WERI-Rb-1 (cell line): ENCODE measurements around the gene SH2D5.
"Not testable (repeated sequence)": the region's sequence is repeated elsewhere in the genome, so short reads cannot be mapped to it uniquely, and the experiment has no call there.

Experiments
- DNase-seq: peaks from one replicate; pipeline ENCODE4 v3.0.0-alpha.2; 2020
- H3K27ac ChIP-seq: fragments of 250-450 bp; sonication (Bioruptor Pico); 2 replicates; pipeline ENCODE4 v1.5.1; 2020; ENCODE audit warnings: mild to moderate bottlenecking, moderate library complexity
- H3K27me3 ChIP-seq: fragments of 250-450 bp; sonication (Bioruptor Pico); 2 replicates; pipeline ENCODE4 v1.5.1; 2021; ENCODE audit warnings: mild to moderate bottlenecking, low read depth, moderate library complexity; ENCODE audit not compliant: insufficient read depth, severe bottlenecking
- H3K36me3 ChIP-seq: fragments of 250-450 bp; sonication (Bioruptor Pico); 2 replicates; pipeline ENCODE4 v1.5.1; 2020; ENCODE audit warnings: mild to moderate bottlenecking, moderate library complexity
- H3K4me3 ChIP-seq: 2 replicates; pipeline ENCODE4 v1.5.1; 2011; ENCODE audit warnings: low read depth, mild to moderate bottlenecking, control low read depth, low read length
- H3K9me3 ChIP-seq: fragments of 250-450 bp; sonication (Bioruptor Pico); 2 replicates; pipeline ENCODE4 v1.5.1; 2021; ENCODE audit warnings: mild to moderate bottlenecking, moderate library complexity; ENCODE audit not compliant: severe bottlenecking
- TF ChIP-seq, protein P1 (sequence below): IDR thresholded peaks from 2 replicates; pipeline ENCODE4 v1.5.1; 2011; ENCODE audit warnings: low read depth, mild to moderate bottlenecking, control low read depth, inconsistent platforms, low read length

The SH2D5 gene

DNA sequence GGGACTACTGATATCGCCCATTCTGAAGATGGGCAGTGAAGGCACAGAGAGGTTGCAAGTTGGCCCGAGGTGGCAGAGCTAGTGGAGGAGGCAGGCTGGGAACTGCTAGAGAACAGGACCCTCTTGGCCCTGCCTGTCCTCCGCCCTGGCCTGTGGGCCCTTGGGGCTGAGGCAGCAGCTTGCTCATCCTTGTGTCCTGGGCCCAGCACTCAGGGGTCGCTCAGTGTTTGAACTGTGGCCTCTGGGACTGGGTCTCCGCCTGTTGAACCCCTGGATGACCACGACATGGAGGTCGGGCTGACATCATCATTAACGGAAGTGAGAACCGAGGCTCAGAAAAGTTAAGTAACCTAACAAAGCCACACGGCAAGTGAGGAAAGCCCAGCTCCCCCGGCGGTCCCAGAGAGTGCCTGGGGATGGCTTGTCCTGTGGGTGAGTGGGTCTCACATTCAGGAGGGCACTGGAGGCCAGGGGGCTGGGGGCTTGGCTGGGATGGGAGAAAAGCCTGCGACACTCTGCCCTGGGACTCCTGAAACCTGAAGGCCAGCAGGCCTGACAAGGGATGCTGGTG is 48.4 kb downstream of the SH2D5 start:
- no peaks in the 10 kb centered on the region for H3K27me3 ChIP-seq
- H3K27ac ChIP-seq = no peak overlapping the region
- TF ChIP-seq, protein P1, sequence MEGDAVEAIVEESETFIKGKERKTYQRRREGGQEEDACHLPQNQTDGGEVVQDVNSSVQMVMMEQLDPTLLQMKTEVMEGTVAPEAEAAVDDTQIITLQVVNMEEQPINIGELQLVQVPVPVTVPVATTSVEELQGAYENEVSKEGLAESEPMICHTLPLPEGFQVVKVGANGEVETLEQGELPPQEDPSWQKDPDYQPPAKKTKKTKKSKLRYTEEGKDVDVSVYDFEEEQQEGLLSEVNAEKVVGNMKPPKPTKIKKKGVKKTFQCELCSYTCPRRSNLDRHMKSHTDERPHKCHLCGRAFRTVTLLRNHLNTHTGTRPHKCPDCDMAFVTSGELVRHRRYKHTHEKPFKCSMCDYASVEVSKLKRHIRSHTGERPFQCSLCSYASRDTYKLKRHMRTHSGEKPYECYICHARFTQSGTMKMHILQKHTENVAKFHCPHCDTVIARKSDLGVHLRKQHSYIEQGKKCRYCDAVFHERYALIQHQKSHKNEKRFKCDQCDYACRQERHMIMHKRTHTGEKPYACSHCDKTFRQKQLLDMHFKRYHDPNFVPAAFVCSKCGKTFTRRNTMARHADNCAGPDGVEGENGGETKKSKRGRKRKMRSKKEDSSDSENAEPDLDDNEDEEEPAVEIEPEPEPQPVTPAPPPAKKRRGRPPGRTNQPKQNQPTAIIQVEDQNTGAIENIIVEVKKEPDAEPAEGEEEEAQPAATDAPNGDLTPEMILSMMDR = no peak

DNA sequence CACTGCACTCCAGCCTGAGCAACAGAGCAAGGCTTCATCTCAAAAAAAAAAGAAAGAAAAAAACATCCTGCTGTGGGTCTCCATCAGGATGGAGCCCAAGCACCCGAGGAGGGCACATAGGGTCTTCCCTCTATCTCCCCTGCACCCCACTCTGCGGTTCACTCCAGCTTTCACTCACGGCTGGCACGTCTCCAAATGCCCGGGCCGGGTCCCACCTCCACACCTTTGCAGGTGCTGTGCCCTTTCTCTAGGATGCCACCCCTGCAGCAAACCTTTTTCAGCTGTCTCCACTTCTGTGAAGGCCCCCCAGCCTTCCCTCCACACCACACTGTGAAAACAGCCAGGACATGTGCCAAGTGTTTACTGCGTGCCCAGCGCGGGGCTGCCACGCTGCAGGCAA is 48.9 kb downstream of the SH2D5 start:
- TF ChIP-seq, protein P1 = no peak
- Histone ChIP-seq H3K27ac (no peak overlapping the region), H3K36me3 (no peaks in the 10 kb centered on the region), H3K27me3 (no peaks in the 10 kb centered on the region), H3K9me3 (no peaks in the 10 kb centered on the region), H3K4me3 (no peak overlapping the region)
- no peak for DNase-seq

More for the DNA sequence above, 48.4 kb downstream of the SH2D5 start:
- no peaks in the 10 kb centered on the region for H3K36me3 ChIP-seq
- DNase-seq = no peak
- no peak overlapping the region for H3K4me3 ChIP-seq
- no peaks in the 10 kb centered on the region for H3K9me3 ChIP-seq

DNA sequence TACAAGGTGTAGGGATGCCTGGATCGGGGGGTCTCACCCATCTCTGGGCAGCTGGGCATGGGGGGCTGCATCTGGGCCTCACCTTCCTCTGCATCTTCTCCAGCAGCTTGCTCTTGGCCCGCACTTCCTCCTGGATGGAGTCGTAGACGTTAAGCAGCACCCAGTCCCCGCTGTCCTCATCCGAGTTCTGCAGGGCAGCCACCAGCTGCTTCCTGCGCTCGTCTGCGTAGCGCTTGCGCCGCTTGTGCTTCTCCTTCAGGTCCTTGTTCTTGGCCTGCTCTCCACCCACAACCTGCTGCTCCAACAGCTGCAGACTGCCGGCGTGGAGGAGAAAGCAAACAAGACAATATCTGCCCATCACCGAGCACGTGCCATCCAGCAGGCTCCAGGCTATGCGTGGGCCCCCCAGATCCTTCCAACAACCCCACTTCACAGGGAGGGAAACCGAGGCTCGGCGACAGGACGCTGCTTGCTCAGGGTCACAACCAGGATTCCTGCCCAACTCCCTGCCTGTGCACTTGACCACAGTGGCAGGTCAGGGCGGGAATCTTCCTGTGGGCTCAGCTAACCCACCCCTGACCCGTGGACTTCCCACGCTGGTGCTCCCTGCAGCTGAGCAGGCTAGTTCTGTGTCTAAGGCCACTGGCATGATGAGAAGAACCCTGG is 49.8 kb downstream of the SH2D5 start:
- TF ChIP-seq, protein P1 = no peak
- no peaks in the 10 kb centered on the region for H3K27me3 ChIP-seq
- no peaks in the 10 kb centered on the region for H3K36me3 ChIP-seq
- no peak for DNase-seq
- no peak overlapping the region for H3K27ac ChIP-seq
- H3K9me3 ChIP-seq = no peaks in the 10 kb centered on the region
- no peak overlapping the region for H3K4me3 ChIP-seq

DNA sequence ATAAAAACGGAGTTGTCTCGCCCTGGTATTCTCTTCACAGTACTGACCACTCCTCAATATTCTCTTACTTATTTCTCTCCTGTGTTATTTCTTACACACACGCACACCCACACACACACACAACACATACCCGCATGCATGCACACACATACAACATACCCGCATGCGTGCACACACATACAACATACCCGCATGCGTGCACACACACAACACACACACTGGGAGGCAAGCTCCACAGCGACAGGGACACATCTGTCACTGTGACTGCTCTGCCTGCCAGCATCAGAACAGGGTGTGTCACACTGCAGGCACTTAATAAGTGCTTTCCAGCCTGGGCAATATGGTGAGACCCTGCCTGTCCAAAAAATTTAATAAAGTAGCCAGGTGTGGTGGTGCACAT is 50.5 kb downstream of the SH2D5 start:
- TF ChIP-seq, protein P1 = no peak

DNA sequence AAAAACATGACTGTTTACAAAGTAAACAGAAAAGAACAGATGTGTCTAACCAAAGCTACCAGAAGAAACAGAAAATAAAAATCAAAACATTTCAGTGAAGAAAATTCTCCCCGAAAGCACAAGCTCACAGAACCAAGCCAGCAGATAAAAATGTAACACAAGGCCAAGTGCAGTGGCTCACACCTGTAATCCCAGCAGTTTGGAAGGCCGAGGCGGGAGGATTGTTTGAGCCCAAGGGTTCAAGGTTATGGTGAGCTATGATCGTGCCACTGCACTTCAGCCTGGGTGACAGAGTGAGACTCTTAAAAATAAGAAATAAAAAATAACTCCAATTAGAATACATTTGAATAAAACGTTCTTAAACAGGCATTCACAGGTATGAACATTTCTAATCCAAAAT is 52.2 kb downstream of the SH2D5 start:
- no peaks in the 10 kb centered on the region for H3K36me3 ChIP-seq
- no peak overlapping the region for H3K4me3 ChIP-seq
- no peak for DNase-seq
- H3K9me3 ChIP-seq = no peaks in the 10 kb centered on the region
- TF ChIP-seq, protein P1 = no peak
- no peak overlapping the region for H3K27ac ChIP-seq
- H3K27me3 ChIP-seq = no peaks in the 10 kb centered on the region

More for the DNA sequence above, 50.5 kb downstream of the SH2D5 start:
- Histone ChIP-seq H3K27ac (no peak overlapping the region), H3K36me3 (no peaks in the 10 kb centered on the region), H3K9me3 (no peaks in the 10 kb centered on the region), H3K4me3 (no peak overlapping the region), H3K27me3 (no peaks in the 10 kb centered on the region)
- no peak for DNase-seq

DNA sequence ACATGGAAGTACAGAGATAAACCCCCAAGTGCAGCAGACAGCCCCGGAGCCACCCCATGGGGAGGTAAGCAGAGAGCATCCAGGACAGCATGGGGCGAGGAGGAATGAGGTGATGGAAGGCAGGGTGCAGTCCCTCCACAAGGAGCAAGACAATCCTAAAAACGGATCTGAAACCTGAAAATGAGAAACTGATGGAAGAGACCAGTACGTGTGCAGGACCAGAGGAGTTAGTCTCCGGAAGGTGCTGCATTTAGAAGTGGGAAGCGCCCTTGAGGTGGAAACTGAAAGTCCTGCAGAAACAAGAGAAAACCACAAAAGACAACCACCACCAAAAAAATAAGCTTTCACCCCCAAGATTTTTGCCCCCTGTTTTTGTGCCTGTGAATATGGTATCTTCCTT is 53.9 kb downstream of the SH2D5 start:
- H3K27ac ChIP-seq = no peak overlapping the region
- TF ChIP-seq, protein P1 = no peak
- H3K36me3 ChIP-seq = no peaks in the 10 kb centered on the region
- H3K27me3 ChIP-seq = no peaks in the 10 kb centered on the region
- no peaks in the 10 kb centered on the region for H3K9me3 ChIP-seq
- H3K4me3 ChIP-seq = no peak overlapping the region
- DNase-seq = no peak

DNA sequence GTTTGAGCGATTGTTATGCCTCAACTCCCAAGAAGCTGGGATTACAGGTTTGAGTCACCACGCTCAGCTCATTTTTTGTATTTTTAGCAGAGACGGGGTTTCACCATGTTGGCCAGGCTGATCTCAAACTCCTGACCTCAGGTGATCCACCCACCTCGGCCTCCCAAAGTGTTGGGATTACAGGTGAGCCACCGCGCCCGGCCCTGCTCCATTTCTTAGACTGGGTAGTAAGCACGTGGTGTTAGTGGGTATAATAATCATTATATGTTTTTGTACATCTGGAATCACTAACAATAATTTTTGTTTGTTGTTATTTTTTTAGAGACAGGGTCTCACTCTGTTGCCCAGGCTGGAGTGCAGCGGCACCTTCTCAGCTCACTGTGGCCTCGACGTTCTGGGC is 58.9 kb downstream of the SH2D5 start:
- not testable (repeated sequence) for H3K27ac ChIP-seq, H3K36me3 ChIP-seq, H3K4me3 ChIP-seq, H3K9me3 ChIP-seq, DNase-seq, H3K27me3 ChIP-seq
